Sigmoid colon (tissue), 4 donors: ENCODE measurements around the gene ATP2C1.

Source experiments
- CTCF ChIP-seq, 4 experiments: fragments of 450-650 bp in 3 of 4; fragments of 200-600 bp in 1 of 4; IDR thresholded peaks; one replicate each; pipeline ENCODE4 v1.5.1; 2016 to 2019; ENCODE audit warnings: antibody characterized with exemption in 4 of 4, mild to moderate bottlenecking in 3 of 4, moderate library complexity in 2 of 4
- POLR2A ChIP-seq, 2 donors: fragments of 450-650 bp; IDR thresholded peaks; one replicate each; pipeline ENCODE4 v1.6.1; 2016; ENCODE audit warnings: antibody characterized with exemption in 2 of 2, mild to moderate bottlenecking in 2 of 2, moderate library complexity in 2 of 2
- POLR2AphosphoS5 ChIP-seq, 4 donors: sonication (generic); formaldehyde crosslinking; IDR thresholded peaks; one replicate each; pipeline ENCODE4 v1.6.1; 2017; ENCODE audit warnings: antibody characterized with exemption in 4 of 4

- no peak for TF ChIP-seq POLR2AphosphoS5 (IDR thresholded peaks at IDR 0.05)
- no peak for TF ChIP-seq CTCF (IDR thresholded peaks at IDR 0.05)
- TF ChIP-seq POLR2A (IDR thresholded peaks at IDR 0.05): no peak
Observed at GRCh38 chr3:130876594-130876993, 17.3 kb upstream of the ATP2C1 start.
